Adrenal gland (tissue), 12 donors: Measurements from ENCODE around the gene XYLT1. TPM values are rescaled to one million over a fixed set of nuclear protein-coding genes. Genes with fewer than 3 reads are reported as not detected.

Source experiments
- DNase-seq, 7 donors: peaks; one replicate each; pipeline ENCODE4 v3.0.0-alpha.2; 2019 to 2020
- H3K27ac ChIP-seq, 5 donors: fragments of 200-600 bp; sonication (generic) in 4 of 5; 1 replicate in 3 of 5; 2 replicates in 2 of 5; pipeline versions ENCODE4 v1.5.1 to v1.8.0; 2016 to 2020; ENCODE audit warnings: mild to moderate bottlenecking in 1 of 5
- H3K27me3 ChIP-seq: fragments of 200-600 bp; 2 replicates; pipeline ENCODE4 v1.8.0; 2021
- H3K36me3 ChIP-seq, 2 donors: fragments of 200-600 bp; replicated peaks in 1 of 2; 1 replicate in 1 of 2; 2 replicates in 1 of 2; pipeline versions ENCODE4 v1.5.1 to v1.8.0; 2018 to 2022
- H3K4me1 ChIP-seq, 2 donors: fragments of 200-600 bp; replicated peaks in 1 of 2; 1 replicate in 1 of 2; 2 replicates in 1 of 2; pipeline versions ENCODE4 v1.5.1 to v1.8.0; 2018 to 2021
- H3K4me3 ChIP-seq, 4 donors: fragments of 200-600 bp; sonication (generic) in 3 of 4; one replicate each; pipeline ENCODE4 v1.5.1; 2016 to 2018
- H3K9me3 ChIP-seq, 3 donors: fragments of 200-600 bp; sonication (generic) in 1 of 3; replicated peaks in 1 of 3; 1 replicate in 2 of 3; 2 replicates in 1 of 3; pipeline versions ENCODE4 v1.5.1 to v1.8.0; 2016 to 2021
- CTCF ChIP-seq, 6 experiments: fragments of 450-650 bp in 4 of 6; fragments of 200-600 bp in 2 of 6; sonication (generic) in 1 of 6; IDR thresholded peaks; 1 replicate in 5 of 6; 2 replicates in 1 of 6; pipeline versions ENCODE4 v1.5.1 to v1.8.0; 2016 to 2021; ENCODE audit warnings: antibody characterized with exemption in 6 of 6, mild to moderate bottlenecking in 2 of 6, moderate library complexity in 1 of 6
- POLR2A ChIP-seq, 2 donors: fragments of 450-650 bp; IDR thresholded peaks; one replicate each; pipeline ENCODE4 v1.6.1; 2017; ENCODE audit warnings: antibody characterized with exemption in 2 of 2, mild to moderate bottlenecking in 2 of 2, moderate library complexity in 1 of 2
- WGBS, 4 donors: extraction: QIAGEN DNeasy Blood & Tissue Kit in 2 of 4; methylation state at CpG; one replicate each; pipeline versions ENCODE4 v1.1.5 to v1.1.7; 2013 to 2017; 5-methylcytosine and 5-hydroxymethylcytosine counted together
- intact Hi-C, 2 donors: fragments of 100-400 bp; cut with DNase I; formaldehyde crosslinking; loops; one replicate each; pipeline versions ENCODE4 v1.14.1 to v1.15.0; 2022 to 2023
- polyA plus RNA-seq, 3 donors: library from polyadenylated mRNA; stranded (reverse); fragments of 200-250 nt in 2 of 3; fragments of 350-450 nt in 1 of 3; fragmentation: Illumina TruSeq in 1 of 3; extraction: RNeasy Lipid Tissue Mini Kit (QIAGEN cat#74804) in 1 of 3; gene quantifications; one replicate each; pipeline ENCODE4 v1.2.3, GENCODE V29; 2013 to 2014
- total RNA-seq, 9 donors: library from RNA; depleted of rRNA in 4 of 9; stranded (reverse); fragments of >200 nt in 4 of 9; fragments of 120-200 nt in 1 of 9; fragmentation: NEBNext Ultra II Directional in 1 of 9; extraction: Animal tissue kit (Norgen Biotek cat#: 25700) in 1 of 9; gene quantifications; one replicate each; pipeline versions ENCODE4 v1.1.0 to v1.2.4, GENCODE V29; 2013 to 2023
- donor health status: healthy with polysubstance abuse.
- donor health status: Bipolar disorder and iron deficiency.
- donor health status: DM: yes; HTN: yes; CAD: no.
- donor health status: DM: no; HTN: no; CAD: no.
- donor health status: DM: no; HTN: no; CAD: no.
- donor health status: DM: yes; HTN: yes; CAD: no.

XYLT1 gene
- total and polyA plus RNA-seq, 12 donors = 1.3 to 67.6 (median 16.8) TPM

- intact Hi-C loops = no loop called here
- H3K4me1 ChIP-seq = no peaks in the 10 kb centered on the region
- TF ChIP-seq CTCF (IDR thresholded peaks at IDR 0.05) = no peak
- no peak for TF ChIP-seq POLR2A (IDR thresholded peaks at IDR 0.05)
- H3K4me3 ChIP-seq = no peak overlapping the region
- H3K27me3 ChIP-seq = no peaks in the 10 kb centered on the region
- no peaks in the 10 kb centered on the region for H3K9me3 ChIP-seq
- WGBS, 4 donors = 95 to 98% (median 97%) methylated on average over 5 of the region's 5 CpGs
- no peak for DNase-seq
- H3K27ac ChIP-seq = no peak overlapping the region
- no peaks in the 10 kb centered on the region for H3K36me3 ChIP-seq
These were observed 238.8 kb downstream of the XYLT1 start for GRCh38 chr16:17231972-17232371.

GRCh38 chr16:17230932-17231581, 239.7 kb downstream of the XYLT1 start:
- WGBS, 4 donors = 83 to 97% (median 94%) methylated on average over 3 of the region's 3 CpGs
- TF ChIP-seq CTCF (IDR thresholded peaks at IDR 0.05) (no peak), POLR2A (IDR thresholded peaks at IDR 0.05) (no peak)

GRCh38 chr16:17229766-17230165, 241.0 kb downstream of the XYLT1 start:
- Histone ChIP-seq H3K27ac (no peak overlapping the region), H3K9me3 (no peaks in the 10 kb centered on the region), H3K4me1 (peaks cover 10 to 16% of the 10 kb centered on the region in 2 donors), H3K36me3 (no peaks in the 10 kb centered on the region), H3K27me3 (no peaks in the 10 kb centered on the region), H3K4me3 (no peak overlapping the region)
- WGBS, 4 donors = 60 to 77% (median 69%) methylated on average over 4 of the region's 4 CpGs
- intact Hi-C loops = no loop called here
- DNase-seq = peak in 4 of 7 donors; percentile 23 to 61 (median 54)
- TF ChIP-seq CTCF (IDR thresholded peaks at IDR 0.05) (no peak), POLR2A (IDR thresholded peaks at IDR 0.05) (no peak)

More at GRCh38 chr16:17230932-17231581, 239.7 kb downstream of the XYLT1 start:
- no peak for DNase-seq
- H3K4me3 ChIP-seq = no peak overlapping the region
- H3K27me3 ChIP-seq = no peaks in the 10 kb centered on the region
- no peak overlapping the region for H3K27ac ChIP-seq
- H3K36me3 ChIP-seq = no peaks in the 10 kb centered on the region
- H3K9me3 ChIP-seq = no peaks in the 10 kb centered on the region
- peaks cover 2 to 3% of the 10 kb centered on the region in 2 donors for H3K4me1 ChIP-seq
- intact Hi-C loops = no loop called here

GRCh38 chr16:17229131-17229530, 241.6 kb downstream of the XYLT1 start:
- Histone ChIP-seq H3K27ac (no peak overlapping the region), H3K4me3 (no peak overlapping the region), H3K36me3 (no peaks in the 10 kb centered on the region), H3K9me3 (no peaks in the 10 kb centered on the region), H3K4me1 (peaks cover 16 to 22% of the 10 kb centered on the region in 2 donors), H3K27me3 (no peaks in the 10 kb centered on the region)
- intact Hi-C loops = no loop called here
- WGBS, 4 donors = 88 to 96% (median 92%) methylated on average over 6 of the region's 6 CpGs
- TF ChIP-seq CTCF (IDR thresholded peaks at IDR 0.05) (no peak), POLR2A (IDR thresholded peaks at IDR 0.05) (no peak)
- no peak for DNase-seq
